ENCODE results near the gene KCNJ1. TPM values are rescaled to one million over a fixed set of nuclear protein-coding genes. Genes with fewer than 3 reads are reported as not detected.

Gene KCNJ1
- total and polyA plus RNA-seq, 9 of the 15 experiments (the other 6 are each of a cell fraction or from before 2014, with no cell fraction given): not detected

- ChIA-PET CTCF (ENCODE audit: low intra/inter-chr PET ratio) (no interaction called here), POLR2A (interaction anchor here (0.6 kb wide), 1 partner anchor 163 kb away, joined by 3 read pairs; no protein-coding TSS in a partner anchor)
- intact Hi-C loops (cut with micrococcal nuclease): no loop called here
- in situ Hi-C loops (cut with MboI): no loop called here
- no peaks in the 10 kb centered on the region for H4K20me1 ChIP-seq (replicated peaks; ENCODE audit: control insufficient read depth, insufficient read depth, low read length)
- 0% methylated on average over 4 of the region's 4 CpGs for WGBS (ENCODE audit: insufficient coverage, low coverage, missing lambda C conversion rate)
- no TSS peak for BruUV-seq (replicated peaks)
- DNase-seq (ENCODE audit: extremely low read depth in 1 of 4, low spot score in 3 of 4): no peak
- H3K4me3 ChIP-seq: no peak overlapping the region
- H3K27me3 ChIP-seq (ENCODE audit: control insufficient read depth in 2 of 2, insufficient read depth in 2 of 2, low read length in 2 of 2): peaks cover 5 to 9% of the 10 kb centered on the region in 2 experiments; a peak in 3 of 5 replicates
- no peak overlapping the region for H3K9ac ChIP-seq (ENCODE audit: insufficient read depth in 1 of 2, low read depth in 2 of 2, low read length in 2 of 2)
- no peaks in the 10 kb centered on the region for H3K4me1 ChIP-seq (replicated peaks in 1 of 2; ENCODE audit: control insufficient read depth in 2 of 2, insufficient read depth in 2 of 2, low read length in 2 of 2)
- ATAC-seq: no peak
- FAIRE-seq: no peak
- H3K36me3 ChIP-seq (ENCODE audit: control insufficient read depth, insufficient read depth, low read length): no peaks in the 10 kb centered on the region
- no peaks in the 10 kb centered on the region for H3K9me1 ChIP-seq (ENCODE audit: control insufficient read depth, insufficient read depth, low read length)
- no peak overlapping the region for H2AFZ ChIP-seq (ENCODE audit: low read depth, low read length)
- H3K79me2 ChIP-seq (ENCODE audit: control insufficient read depth, insufficient read depth, low read length): no peaks in the 10 kb centered on the region
- TF ChIP-seq SOX6 (IDR thresholded peaks at IDR 0.05) (no peak), IFI16 (CRISPR knock-in tag; IDR thresholded peaks at IDR 0.05) (no peak), ATF3 (IDR thresholded peaks at IDR 0.05) (no peak), ATF3 (CRISPR knock-in tag; conservative IDR thresholded peaks at IDR 0.05) (no peak), KAT7 (CRISPR knock-in tag; IDR thresholded peaks at IDR 0.05; ENCODE audit: borderline replicate concordance) (no peak), CBX5 (IDR thresholded peaks at IDR 0.05; ENCODE audit: borderline replicate concordance, low read depth) (no peak), NR3C1 (CRISPR knock-in tag; IDR thresholded peaks at IDR 0.05) (no peak), C11orf30 (IDR thresholded peaks at IDR 0.05; ENCODE audit: low read depth) (no peak), CHCHD3 (CRISPR knock-in tag; IDR thresholded peaks at IDR 0.05) (no peak), NCOA4 (IDR thresholded peaks at IDR 0.05; ENCODE audit: partially characterized antibody) (no peak), KAT2B (IDR thresholded peaks at IDR 0.05; ENCODE audit: low read depth, low read length) (no peak), TBL1XR1 (IDR thresholded peaks at IDR 0.05; ENCODE audit: low read length in 2 of 2) (no peak), HDAC2 (IDR thresholded peaks at IDR 0.05) (no peak)
- H3K4me2 ChIP-seq (ENCODE audit: insufficient read depth, low read length): no peak overlapping the region
- H3K27ac ChIP-seq (ENCODE audit: extremely low read depth, low read depth, low read length): no peak overlapping the region
- H3K9me3 ChIP-seq (replicated peaks; ENCODE audit: control insufficient read depth, insufficient read depth, low read depth, low read length): no peaks in the 10 kb centered on the region
Measured at GRCh38 chr11:128821556-128821955, 45.5 kb downstream of the KCNJ1 start.
